Mucosa of rectum (tissue), 2 donors: Measurements from ENCODE around the gene APOL3.
"Not testable (repeated sequence)": the region's sequence is repeated elsewhere in the genome, so short reads cannot be mapped to it uniquely, and the experiment has no call there.

Source experiments
- H3K27ac ChIP-seq, 2 donors: one replicate each; pipeline ENCODE4 v1.7.0; 2013; ENCODE audit warnings: inconsistent platforms in 2 of 2, low read depth in 2 of 2, low read length in 2 of 2
- H3K27me3 ChIP-seq, 2 donors: one replicate each; pipeline ENCODE4 v1.7.0; 2013; ENCODE audit warnings: low read length in 2 of 2; ENCODE audit not compliant: control insufficient read depth in 2 of 2, insufficient read depth in 2 of 2
- H3K36me3 ChIP-seq, 2 donors: one replicate each; pipeline ENCODE4 v1.7.0; 2013; ENCODE audit warnings: low read length in 2 of 2; ENCODE audit not compliant: control insufficient read depth in 2 of 2, insufficient read depth in 2 of 2
- H3K4me1 ChIP-seq, 2 donors: one replicate each; pipeline ENCODE4 v1.7.0; 2013; ENCODE audit warnings: low read length in 2 of 2, mild to moderate bottlenecking in 1 of 2; ENCODE audit not compliant: control insufficient read depth in 2 of 2, insufficient read depth in 2 of 2
- H3K4me3 ChIP-seq, 2 donors: one replicate each; pipeline ENCODE4 v1.7.0; 2013; ENCODE audit warnings: low read length in 2 of 2
- H3K9ac ChIP-seq, 2 donors: one replicate each; pipeline ENCODE4 v1.7.0; 2013; ENCODE audit warnings: low read length in 2 of 2, low read depth in 1 of 2, mild to moderate bottlenecking in 1 of 2
- H3K9me3 ChIP-seq, 2 donors: one replicate each; pipeline ENCODE4 v1.7.0; 2013; ENCODE audit warnings: low read length in 2 of 2; ENCODE audit not compliant: control insufficient read depth in 2 of 2
- donor health status: healthy.
- donor health status: Normal muscosa, but diverticular disease.

APOL3 gene

DNA sequence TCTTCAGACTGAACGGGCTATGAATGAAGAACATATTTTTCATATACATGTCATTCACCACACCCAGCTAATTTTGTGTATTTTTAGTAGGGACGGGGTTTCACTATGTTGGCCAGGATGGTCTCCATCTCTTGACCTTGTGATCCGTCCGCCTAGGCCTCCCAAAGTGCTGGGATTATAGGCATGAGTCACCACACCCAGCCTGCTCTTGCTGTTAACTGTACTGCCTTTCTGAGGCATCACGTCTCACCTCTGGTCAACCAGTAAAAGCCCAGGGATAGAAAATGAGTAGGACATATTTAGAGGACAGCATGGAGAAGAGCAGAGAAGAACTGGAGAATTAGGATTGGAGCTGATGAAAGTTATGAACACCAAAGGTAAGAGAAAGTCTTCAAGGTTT, 55.6 kb downstream of the APOL3 start:
- H3K9me3 ChIP-seq: no peaks in the 10 kb centered on the region
- H3K9ac ChIP-seq: no peak overlapping the region
- no peaks in the 10 kb centered on the region for H3K27me3 ChIP-seq
- H3K4me1 ChIP-seq: no peaks in the 10 kb centered on the region
- no peak overlapping the region for H3K4me3 ChIP-seq
- H3K27ac ChIP-seq: no peak overlapping the region
- H3K36me3 ChIP-seq: no peaks in the 10 kb centered on the region

DNA sequence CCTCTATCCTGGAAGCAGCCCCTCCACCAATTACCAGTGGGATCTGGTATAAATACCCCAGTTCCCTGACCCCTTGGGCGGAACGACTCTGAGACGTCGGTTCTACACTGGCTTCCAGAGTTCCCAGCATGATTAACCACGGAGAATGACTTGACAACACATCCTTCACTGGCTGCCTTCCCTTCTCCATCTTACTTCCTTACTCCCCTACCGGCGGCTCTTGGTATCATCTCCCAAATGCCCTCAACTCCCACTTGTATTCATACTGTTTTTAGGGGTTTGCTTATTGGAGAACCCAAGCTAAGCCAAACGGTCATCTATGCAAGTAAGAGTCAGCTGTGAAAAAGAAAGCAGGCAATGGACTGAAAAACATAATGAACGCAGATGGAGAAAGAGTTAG, 56.1 kb downstream of the APOL3 start:
- Histone ChIP-seq H3K4me1 (no peaks in the 10 kb centered on the region), H3K36me3 (no peaks in the 10 kb centered on the region), H3K4me3 (no peak overlapping the region), H3K27ac (no peak overlapping the region), H3K9ac (no peak overlapping the region), H3K27me3 (no peaks in the 10 kb centered on the region), H3K9me3 (no peaks in the 10 kb centered on the region)

DNA sequence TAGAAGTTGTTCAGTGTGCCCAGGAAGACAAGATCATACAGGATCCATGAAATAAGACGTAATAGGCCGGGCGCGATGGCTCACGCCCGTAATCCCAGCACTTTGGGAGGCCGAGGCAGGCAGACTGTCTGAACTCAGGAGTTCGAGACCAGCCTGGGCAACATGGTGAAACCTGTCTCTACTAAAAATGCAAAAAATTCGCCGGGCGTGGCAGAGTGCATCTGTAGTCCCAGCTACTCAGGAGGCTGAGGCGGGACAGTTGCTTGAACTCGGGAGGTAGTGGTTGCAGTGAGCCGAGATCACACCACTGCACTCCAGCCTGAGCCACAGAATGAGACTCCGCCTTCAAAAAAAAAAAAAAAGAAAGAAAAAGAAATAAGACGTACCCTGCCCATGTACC, 56.7 kb downstream of the APOL3 start:
- H3K9ac ChIP-seq: no peak overlapping the region

DNA sequence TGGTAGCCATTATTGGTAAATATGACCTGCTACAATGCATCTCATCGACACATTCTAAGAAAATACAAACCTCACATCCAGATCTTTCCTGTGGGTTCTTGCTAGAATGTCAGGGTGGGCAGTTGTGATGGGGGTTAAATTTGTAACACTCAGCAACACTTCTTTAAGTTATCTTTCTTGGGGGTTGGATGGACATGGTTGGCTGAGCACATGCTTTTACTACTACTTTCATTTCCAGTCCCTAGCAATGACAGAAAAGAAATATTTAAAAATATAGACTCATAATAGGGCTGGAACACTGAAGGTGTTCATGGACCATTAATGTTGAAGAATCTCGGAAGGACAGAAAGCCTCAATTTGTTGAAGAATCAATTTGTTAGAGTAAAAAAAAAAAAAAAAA, 57.6 kb downstream of the APOL3 start:
- Histone ChIP-seq H3K27ac (no peak overlapping the region), H3K4me1 (no peaks in the 10 kb centered on the region), H3K9ac (no peak overlapping the region), H3K9me3 (no peaks in the 10 kb centered on the region), H3K27me3 (no peaks in the 10 kb centered on the region), H3K36me3 (no peaks in the 10 kb centered on the region), H3K4me3 (no peak overlapping the region)

More for the DNA sequence above, 56.7 kb downstream of the APOL3 start:
- no peak overlapping the region for H3K4me3 ChIP-seq
- H3K27ac ChIP-seq: no peak overlapping the region
- H3K9me3 ChIP-seq: no peaks in the 10 kb centered on the region
- H3K36me3 ChIP-seq: no peaks in the 10 kb centered on the region
- H3K27me3 ChIP-seq: no peaks in the 10 kb centered on the region
- H3K4me1 ChIP-seq: no peaks in the 10 kb centered on the region

DNA sequence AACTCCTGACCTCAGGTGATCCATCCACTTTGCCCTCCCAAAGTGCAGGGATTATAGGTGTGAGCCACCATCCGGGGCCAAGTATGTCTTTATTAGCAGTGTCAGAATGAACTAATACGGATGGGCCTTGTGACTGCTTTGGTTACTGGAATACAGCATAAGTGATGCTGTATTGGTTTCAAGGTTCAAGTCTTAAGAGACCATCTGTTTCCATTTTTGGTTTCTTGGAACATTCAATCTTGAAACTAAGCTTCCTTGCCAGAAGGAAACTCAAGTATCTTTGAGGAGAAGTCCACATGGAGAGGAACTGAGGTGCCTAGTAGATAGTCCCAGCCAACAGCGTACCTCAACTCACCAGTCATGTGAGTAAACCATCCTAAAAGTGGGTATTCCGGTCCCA, 58.8 kb downstream of the APOL3 start:
- H3K9me3 ChIP-seq: no peaks in the 10 kb centered on the region
- H3K9ac ChIP-seq: no peak overlapping the region

DNA sequence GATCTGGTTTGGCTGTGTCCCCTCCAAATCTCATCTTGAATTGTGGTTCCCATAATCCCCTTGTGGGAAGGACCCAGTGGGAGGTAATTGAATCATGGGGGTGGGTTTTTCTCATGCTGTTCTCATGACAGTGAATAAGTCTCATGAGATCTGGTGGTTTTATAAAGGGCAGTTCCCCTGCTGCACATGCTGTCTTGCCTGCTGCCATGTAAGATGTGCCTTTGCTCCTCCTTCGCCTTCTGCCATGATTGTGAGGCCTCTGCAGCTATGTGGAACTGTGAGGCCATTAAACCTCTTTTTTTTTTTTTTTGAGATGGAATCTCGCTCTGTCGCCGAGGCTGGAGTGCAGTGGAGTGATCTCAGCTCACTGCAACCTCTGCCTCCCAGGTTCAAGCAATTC, 59.6 kb downstream of the APOL3 start:
- not testable (repeated sequence) for H3K4me3 ChIP-seq, H3K9ac ChIP-seq, H3K4me1 ChIP-seq, H3K36me3 ChIP-seq, H3K27me3 ChIP-seq, H3K9me3 ChIP-seq, H3K27ac ChIP-seq

More for the DNA sequence above, 58.8 kb downstream of the APOL3 start:
- H3K27me3 ChIP-seq: no peaks in the 10 kb centered on the region
- no peaks in the 10 kb centered on the region for H3K36me3 ChIP-seq
- H3K27ac ChIP-seq: no peak overlapping the region
- H3K4me1 ChIP-seq: no peaks in the 10 kb centered on the region
- H3K4me3 ChIP-seq: no peak overlapping the region

DNA sequence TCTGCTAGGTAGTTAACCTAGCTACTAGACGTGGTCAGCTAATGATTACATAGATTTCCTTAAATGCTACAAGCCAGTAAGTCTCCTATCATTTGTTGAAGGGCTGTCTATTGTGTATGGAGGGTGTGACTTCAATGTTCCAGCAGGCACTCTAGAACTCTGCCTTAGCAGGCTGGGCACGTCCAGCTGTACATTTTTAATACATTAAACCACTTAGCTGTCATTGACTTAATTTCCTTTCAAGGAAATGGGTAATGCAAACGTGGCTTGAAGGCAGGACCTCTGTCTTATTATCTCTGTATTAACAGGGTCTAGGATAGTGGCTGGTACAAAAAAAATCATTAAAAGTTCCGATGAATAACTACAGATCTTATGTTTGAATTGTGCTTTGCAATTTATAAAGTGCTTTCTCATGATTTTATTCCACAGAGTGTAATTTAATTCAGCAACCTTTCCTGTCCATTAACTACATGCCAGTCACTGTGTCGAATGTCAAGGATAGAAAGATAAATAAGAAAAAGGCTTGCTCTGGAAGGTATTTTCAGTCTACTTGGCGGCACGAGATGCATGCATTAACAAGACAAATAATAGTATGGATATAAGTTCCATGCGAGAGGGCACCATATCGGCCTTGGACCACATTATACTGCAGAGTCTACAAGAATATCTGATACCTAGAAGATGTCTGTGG, 60.3 kb downstream of the APOL3 start:
- H3K9ac ChIP-seq: no peak overlapping the region
- H3K27ac ChIP-seq: no peak overlapping the region
- no peaks in the 10 kb centered on the region for H3K36me3 ChIP-seq
- H3K4me3 ChIP-seq: no peak overlapping the region
- H3K27me3 ChIP-seq: no peaks in the 10 kb centered on the region
- no peaks in the 10 kb centered on the region for H3K9me3 ChIP-seq
- no peaks in the 10 kb centered on the region for H3K4me1 ChIP-seq

DNA sequence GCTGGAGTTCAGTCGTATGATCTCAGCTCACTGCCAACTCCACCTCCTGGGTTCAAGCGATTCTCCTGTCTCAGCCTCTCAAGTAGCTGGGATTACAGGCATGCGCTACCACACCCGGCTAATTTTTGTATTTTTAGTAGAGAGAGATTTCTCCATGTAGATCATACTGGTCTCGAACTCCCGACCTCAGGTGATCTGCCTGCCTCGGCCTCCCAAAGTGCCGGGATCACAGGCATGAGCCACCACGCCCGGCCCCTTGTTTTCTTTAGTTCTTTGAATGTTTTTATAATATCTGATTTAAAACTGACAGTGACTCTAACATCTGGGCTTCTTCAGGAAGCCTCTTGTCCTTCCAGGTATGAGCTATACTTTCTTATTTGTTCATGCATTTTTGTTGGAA, 61.0 kb downstream of the APOL3 start:
- not testable (repeated sequence) for H3K9ac ChIP-seq, H3K27me3 ChIP-seq, H3K9me3 ChIP-seq, H3K4me3 ChIP-seq, H3K36me3 ChIP-seq, H3K4me1 ChIP-seq, H3K27ac ChIP-seq

DNA sequence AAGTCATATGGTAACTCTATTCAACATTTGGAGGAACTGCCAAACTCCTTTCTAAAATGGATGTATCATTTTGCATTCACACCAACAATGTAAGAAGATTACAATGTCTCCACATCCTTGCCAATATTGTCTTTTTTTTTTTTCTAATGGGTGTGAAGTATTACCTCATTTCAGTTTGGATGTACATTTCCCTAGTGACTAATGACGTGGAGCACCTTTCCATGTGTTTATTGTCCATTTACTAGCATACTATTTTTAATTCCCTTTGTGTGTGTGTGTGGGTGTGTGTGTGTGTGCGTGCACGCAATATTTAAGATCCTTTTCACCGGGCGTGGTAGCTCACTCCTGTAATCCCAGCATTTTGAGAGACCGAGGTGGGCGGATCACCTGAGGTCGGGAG, 62.7 kb downstream of the APOL3 start:
- Histone ChIP-seq H3K4me3 (no peak overlapping the region), H3K27ac (no peak overlapping the region), H3K9me3 (no peaks in the 10 kb centered on the region), H3K27me3 (no peaks in the 10 kb centered on the region), H3K36me3 (no peaks in the 10 kb centered on the region), H3K4me1 (no peaks in the 10 kb centered on the region), H3K9ac (no peak overlapping the region)

DNA sequence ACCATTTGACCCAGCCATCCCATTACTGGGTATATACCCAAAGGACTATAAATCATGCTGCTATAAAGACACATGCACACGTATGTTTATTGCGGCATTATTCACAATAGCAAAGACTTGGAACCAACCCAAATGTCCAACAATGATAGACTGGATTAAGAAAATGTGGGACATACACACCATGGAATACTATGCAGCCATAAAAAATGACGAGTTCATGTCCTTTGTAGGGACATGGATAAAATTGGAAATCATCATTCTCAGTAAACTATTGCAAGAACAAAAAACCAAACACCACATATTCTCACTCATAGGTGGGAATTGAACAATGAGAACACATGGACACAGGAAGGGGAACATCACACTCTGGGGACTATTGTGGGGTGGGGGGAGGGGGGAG, 69.8 kb downstream of the APOL3 start:
- not testable (repeated sequence) for H3K4me1 ChIP-seq, H3K27me3 ChIP-seq, H3K4me3 ChIP-seq, H3K27ac ChIP-seq, H3K9me3 ChIP-seq, H3K9ac ChIP-seq, H3K36me3 ChIP-seq
